Measurements from ENCODE around the gene PCDH9.

GRCh38 chr13:66612983-66613382, 617.2 kb downstream of the PCDH9 start:
- no peak for TF ChIP-seq YY1 (IDR thresholded peaks at IDR 0.05; ENCODE audit: insufficient read depth, insufficient read length)
- TF ChIP-seq ZNF274 (IDR thresholded peaks at IDR 0.05; ENCODE audit: low read depth, low read length), result no peak

All from NT2/D1 (cell line).